K562 (cell line): ENCODE results near the gene CPSF4L. TPM values are rescaled to one million over a fixed set of nuclear protein-coding genes. Genes with fewer than 3 reads are reported as not detected.

Experiments used
- ATAC-seq: fragments of 200-7000 bp; cut with Tn5 transposase; 3 replicates; pipeline ENCODE4 v1.9.1; 2020; ENCODE audit warnings: moderate library complexity
- BruUV-seq: library from RNA; stranded (reverse); fragments of 400-500 nt; replicated peaks from 2 replicates; lab custom pipeline; 2021; lab: Mats Ljungman, UMichigan
- CTCF ChIA-PET: fragments of 300-600 bp; formaldehyde crosslinking; extraction: SDS; loops from one replicate; lab custom pipeline; 2021; ENCODE audit warnings: low intra/inter-chr PET ratio; lab: Yijun Ruan, JAX
- POLR2A ChIA-PET: fragments of 300-600, 350-650 bp; sonication (Branson Sonifier 250); formaldehyde crosslinking; extraction: SDS; loops from one replicate; lab custom pipeline; 2021; ENCODE audit warnings: antibody characterized with exemption, inconsistent platforms; lab: Yijun Ruan, JAX
- DNase-seq, 4 experiments: peaks; one replicate each; pipeline versions ENCODE4 v3.0.0 to v3.0.0-alpha.2; 2011 to 2018; ENCODE audit warnings: low spot score in 3 of 4, mixed read lengths in 3 of 4; ENCODE audit errors: extremely low read depth in 1 of 4
- FAIRE-seq: peaks from 2 replicates; lab custom pipeline; 2011; peaks lifted over from hg19 to GRCh38; lab: Jason Lieb, UNC
- H2AFZ ChIP-seq: 2 replicates; pipeline ENCODE4 v1.6.0; 2011; ENCODE audit warnings: low read depth, low read length, control low read depth, inconsistent platforms
- H3K27ac ChIP-seq: fragments of 200-600 bp; 3 replicates; pipeline ENCODE4 v1.8.0; 2011; ENCODE audit warnings: low read depth, mild to moderate bottlenecking, control low read depth, inconsistent platforms, low read length, moderate library complexity, mixed read lengths; ENCODE audit errors: extremely low read depth
- H3K27me3 ChIP-seq, 2 experiments: fragments of 300-600 bp in 1 of 2; 2 replicates in 1 of 2; 3 replicates in 1 of 2; pipeline versions ENCODE4 v1.6.0 to v1.8.0; 2011; ENCODE audit warnings: inconsistent platforms in 2 of 2, low read length in 2 of 2, mild to moderate bottlenecking in 1 of 2, mixed read lengths in 1 of 2, moderate library complexity in 1 of 2; ENCODE audit not compliant: control insufficient read depth in 2 of 2, insufficient read depth in 2 of 2
- H3K36me3 ChIP-seq: fragments of 300-600 bp; 3 replicates; pipeline ENCODE4 v1.8.0; 2011; ENCODE audit warnings: mild to moderate bottlenecking, low read length, inconsistent platforms; ENCODE audit not compliant: control insufficient read depth, insufficient read depth
- H3K4me1 ChIP-seq, 2 experiments: fragments of 200-600 bp in 1 of 2; replicated peaks in 1 of 2; 2 replicates in 1 of 2; 3 replicates in 1 of 2; pipeline versions ENCODE4 v1.5.1 to v1.8.0; 2011; ENCODE audit warnings: inconsistent platforms in 2 of 2, low read length in 2 of 2, mild to moderate bottlenecking in 1 of 2, mixed read lengths in 1 of 2, moderate library complexity in 1 of 2; ENCODE audit not compliant: control insufficient read depth in 2 of 2, insufficient read depth in 2 of 2
- H3K4me2 ChIP-seq: 2 replicates; pipeline ENCODE4 v1.6.1; 2011; ENCODE audit warnings: low read length, control low read depth, inconsistent platforms, mixed read lengths; ENCODE audit not compliant: insufficient read depth
- H3K4me3 ChIP-seq: fragments of 200-600 bp; sonication (generic), shearing (Covaris generic); 2 replicates; pipeline ENCODE4 v1.5.1; 2016; ENCODE audit warnings: control low read depth, inconsistent platforms
- H3K79me2 ChIP-seq: fragments of 200-600 bp; 3 replicates; pipeline ENCODE4 v1.8.0; 2011; ENCODE audit warnings: low read length, inconsistent platforms; ENCODE audit not compliant: control insufficient read depth, insufficient read depth
- H3K9ac ChIP-seq, 2 experiments: 2 replicates each; pipeline versions ENCODE4 v1.6.0 to v1.6.1; 2011; ENCODE audit warnings: low read depth in 2 of 2, low read length in 2 of 2, control low read depth in 1 of 2, inconsistent platforms in 1 of 2, mild to moderate bottlenecking in 1 of 2, mixed read lengths in 1 of 2; ENCODE audit not compliant: insufficient read depth in 1 of 2
- H3K9me1 ChIP-seq: one replicate; pipeline ENCODE4 v1.6.0; 2011; ENCODE audit warnings: inconsistent platforms, mild to moderate bottlenecking, low read length, moderate library complexity; ENCODE audit not compliant: control insufficient read depth, insufficient read depth
- H3K9me3 ChIP-seq: replicated peaks from 2 replicates; pipeline ENCODE4 v1.5.1; 2011; ENCODE audit warnings: low read depth, low read length, inconsistent platforms; ENCODE audit not compliant: control insufficient read depth, insufficient read depth
- H4K20me1 ChIP-seq: replicated peaks from 2 replicates; pipeline ENCODE4 v1.6.1; 2011; ENCODE audit warnings: low read length, inconsistent platforms, mixed read lengths; ENCODE audit not compliant: control insufficient read depth, insufficient read depth
- CCNT2 ChIP-seq: IDR thresholded peaks from 2 replicates; pipeline ENCODE4 v1.6.1; 2011; ENCODE audit warnings: borderline replicate concordance, low read depth, mild to moderate bottlenecking, moderate library complexity, mixed read lengths, low read length; ENCODE audit not compliant: insufficient read length; ENCODE audit errors: extremely low read depth
- CGGBP1 ChIP-seq: fragments of 250-450 bp; sonication (Bioruptor Pico); IDR thresholded peaks from 2 replicates; pipeline ENCODE4 v1.9.0; 2021; ENCODE audit warnings: mild to moderate bottlenecking
- E2F8 ChIP-seq: fragments of 450-650 bp; IDR thresholded peaks from 2 replicates; pipeline ENCODE4 v1.7.1; 2018; ENCODE audit warnings: mild to moderate bottlenecking, low read depth; ENCODE audit not compliant: partially characterized antibody
- EGR1 ChIP-seq: fragments of 450-650 bp; conservative IDR thresholded peaks from 2 replicates; pipeline ENCODE4 v1.6.1; 2017; ENCODE audit warnings: mild to moderate bottlenecking
- FOXJ2 ChIP-seq: fragments of 200-800 bp; sonication (Bioruptor generic); IDR thresholded peaks from 2 replicates; pipeline ENCODE4 v1.6.1; 2016; ENCODE audit warnings: missing genetic modification characterization, missing compliant biosample characterization
- FOXJ3 ChIP-seq: sonication (generic); formaldehyde crosslinking; IDR thresholded peaks from 2 replicates; pipeline ENCODE4 v1.4.0; 2020; ENCODE audit warnings: mild to moderate bottlenecking, missing genetic modification reagents
- HDAC3 ChIP-seq: fragments of 450-650 bp; IDR thresholded peaks from 2 replicates; pipeline ENCODE4 v1.6.1; 2018; ENCODE audit warnings: borderline replicate concordance, mild to moderate bottlenecking, moderate library complexity; ENCODE audit not compliant: partially characterized antibody
- HMGXB4 ChIP-seq: sonication (generic); formaldehyde crosslinking; IDR thresholded peaks from 2 replicates; pipeline ENCODE4 v1.8.1; 2023; ENCODE audit warnings: mild to moderate bottlenecking, missing genetic modification reagents
- KLF16 ChIP-seq: IDR thresholded peaks from 2 replicates; pipeline ENCODE4 v1.6.1; 2016; ENCODE audit warnings: antibody characterized with exemption
- PPARD ChIP-seq: fragments of 250-450 bp; sonication (Bioruptor Pico); IDR thresholded peaks from 2 replicates; pipeline ENCODE4 v1.8.0; 2022; ENCODE audit warnings: inconsistent platforms, mild to moderate bottlenecking, moderate library complexity
- RBM34 ChIP-seq: fragments of 200-400 bp; formaldehyde crosslinking; IDR thresholded peaks from 2 replicates; pipeline ENCODE4 v1.6.1; 2018; ENCODE audit warnings: low read length, borderline replicate concordance; ENCODE audit not compliant: insufficient read depth
- SMARCA5 ChIP-seq: fragments of 450-650 bp; IDR thresholded peaks from 2 replicates; pipeline ENCODE4 v1.6.1; 2016
- TCF15 ChIP-seq: fragments of 250-450 bp; sonication (Bioruptor Pico); IDR thresholded peaks from 2 replicates; pipeline ENCODE4 v1.8.0; 2022; ENCODE audit warnings: moderate library complexity, mild to moderate bottlenecking, inconsistent platforms
- YY1 ChIP-seq, 3 experiments: IDR thresholded peaks; 2 replicates each; pipeline ENCODE4 v1.6.1; 2011; ENCODE audit warnings: low read length in 2 of 3, mild to moderate bottlenecking in 2 of 3, moderate library complexity in 2 of 3, borderline replicate concordance in 1 of 3, control low read depth in 1 of 3, low read depth in 1 of 3; ENCODE audit not compliant: insufficient read depth in 3 of 3, insufficient replicate concordance in 2 of 3, control insufficient read depth in 1 of 3, insufficient read length in 1 of 3; ENCODE audit errors: extremely low read depth in 1 of 3
- ZNF707 ChIP-seq: fragments of 250-450 bp; sonication (Bioruptor Pico); conservative IDR thresholded peaks from 2 replicates; pipeline ENCODE4 v1.8.0; 2022; ENCODE audit warnings: inconsistent platforms, mild to moderate bottlenecking, moderate library complexity
- WGBS: fragments of 100-300 bp; shearing (Covaris generic); methylation state at CpG from one replicate; pipeline ENCODE4 v1.1.6; 2016; ENCODE audit warnings: low coverage, mixed read lengths; ENCODE audit not compliant: insufficient coverage; ENCODE audit errors: missing lambda C conversion rate; 5-methylcytosine and 5-hydroxymethylcytosine counted together
- in situ Hi-C: fragments of 300-500 bp; cut with MboI; formaldehyde crosslinking; loops from 4 replicates; pipeline ENCODE4 v1.15.0; 2018; ENCODE audit warnings: inconsistent platforms, mixed read lengths
- intact Hi-C: fragments of 100-400 bp; cut with micrococcal nuclease; formaldehyde crosslinking; loops from 2 replicates; pipeline ENCODE4 v1.14.2; 2022
- polyA plus RNA-seq, 8 experiments: library from polyadenylated mRNA; depleted of rRNA in 4 of 8; stranded (reverse) in 5 of 8; unstranded in 3 of 8; fragments of >200 nt; fragmentation: Nextera tagmentation in 2 of 8; fragmentation: Illumina TruSeq in 1 of 8; extraction: Ambion mirVana in 2 of 8; extraction: Trizol in 1 of 8; gene quantifications; 2 replicates each; pipeline versions ENCODE4 v1.2.1 to v1.2.3, GENCODE V29; 2011 to 2014; ENCODE audit warnings: inconsistent platforms in 1 of 8, missing spikeins in 1 of 8
- total RNA-seq, 7 experiments: library from RNA; depleted of rRNA in 6 of 7; stranded (reverse); fragments of >200 nt in 6 of 7; fragmentation: Illumina TruSeq in 2 of 7; extraction: Trizol in 2 of 7; gene quantifications; 2 replicates each; pipeline versions ENCODE4 v1.2.1 to v1.2.3, GENCODE V29; 2011 to 2021; ENCODE audit warnings: low replicate concordance in 1 of 7

Gene CPSF4L
- total and polyA plus RNA-seq, 9 of the 15 experiments (the other 6 are each of a cell fraction or from before 2014, with no cell fraction given) = not detected

GRCh38 chr17:73280191-73280590, 18.5 kb upstream of the CPSF4L start:
- no peaks in the 10 kb centered on the region for H3K79me2 ChIP-seq
- ChIA-PET CTCF (interaction anchor here (0.5 kb wide), 1 partner anchor 80 kb away, joined by 3 read pairs; no protein-coding TSS in a partner anchor), POLR2A (interaction anchor here (1.1 to 1.9 kb wide), 2 partner anchors 11 to 13 kb away, joined by 3 to 6 read pairs; no protein-coding TSS in a partner anchor)
- no peak overlapping the region for H3K4me2 ChIP-seq
- no peak overlapping the region; a peak in 1 of 4 replicates for H3K9ac ChIP-seq
- no peaks in the 10 kb centered on the region; the same call in 1 of the 2 replicates for H4K20me1 ChIP-seq
- no peak overlapping the region for H3K4me3 ChIP-seq
- H3K27me3 ChIP-seq = no peaks in the 10 kb centered on the region; a peak in 2 of 5 replicates
- in situ Hi-C loops (no loop called here), intact Hi-C loops (no loop called here)
- no peak overlapping the region for H3K27ac ChIP-seq
- FAIRE-seq = no peak
- ATAC-seq = no peak
- H3K4me1 ChIP-seq = peaks cover 0 to 16% of the 10 kb centered on the region in 2 experiments; a peak in 3 of 5 replicates
- BruUV-seq = no TSS peak
- H3K9me3 ChIP-seq = no peaks in the 10 kb centered on the region
- no peak overlapping the region for H2AFZ ChIP-seq
- whole genome bisulfite sequencing = 84% methylated on average over 11 of the region's 12 CpGs
- DNase-seq = no peak
- H3K9me1 ChIP-seq = no peaks in the 10 kb centered on the region
- H3K36me3 ChIP-seq = peaks cover 9% of the 10 kb centered on the region; the same call in 1 of the 3 replicates
- TF ChIP-seq FOXJ3 (CRISPR knock-in tag) (no peak), TCF15 (no peak), YY1 (IDR thresholded peaks at IDR 0.05; ENCODE audit: borderline replicate concordance in 1 of 3, control insufficient read depth in 1 of 3, extremely low read depth in 1 of 3, insufficient read depth in 3 of 3, insufficient read length in 1 of 3, insufficient replicate concordance in 2 of 3, low read depth in 1 of 3, low read length in 2 of 3) (no peak), CCNT2 (no peak), HMGXB4 (CRISPR knock-in tag) (no peak), E2F8 (no peak), KLF16 (no peak), HDAC3 (no peak), PPARD (CRISPR knock-in tag) (no peak), SMARCA5 (no peak), CGGBP1 (no peak), EGR1 (no peak), ZNF707 (CRISPR knock-in tag) (no peak), RBM34 (no peak), FOXJ2 (tag) (no peak)
